NCI-H2196 treated with DMSO at 0.1 percent for 48 hours (cell line): Measurements from ENCODE around the gene SLC2A14.
"Not testable (repeated sequence)": the region's sequence is repeated elsewhere in the genome, so short reads cannot be mapped to it uniquely, and the experiment has no call there.

Experiments
- DNase-seq: peaks from one replicate; lab custom pipeline; 2025; ENCODE audit not compliant: unreplicated experiment; lab: John Stamatoyannopoulos, UW

Gene SLC2A14

GRCh38 chr12:7870335-7870734, 2.4 kb downstream of the SLC2A14 start:
- no peak for DNase-seq

DNA sequence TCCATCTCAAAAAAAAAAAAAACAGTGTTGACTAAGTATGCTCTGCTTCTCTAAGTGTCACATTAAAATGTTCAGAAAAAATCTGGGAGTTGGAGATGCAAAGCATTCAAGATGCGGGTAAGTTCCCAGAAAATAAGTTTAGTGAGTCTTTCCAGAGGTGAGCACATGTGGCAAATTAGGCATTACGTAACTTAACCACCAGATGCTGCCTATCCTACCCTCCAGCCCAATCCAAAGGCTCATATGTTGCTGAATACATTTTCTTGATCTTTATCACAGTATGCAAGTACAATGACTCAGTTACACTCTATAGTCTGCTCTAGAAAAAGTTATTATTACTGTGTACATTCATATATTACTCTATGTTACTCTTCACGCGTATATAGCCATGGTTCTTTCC, 3.6 kb downstream of the SLC2A14 start:
- DNase-seq: no peak

DNA sequence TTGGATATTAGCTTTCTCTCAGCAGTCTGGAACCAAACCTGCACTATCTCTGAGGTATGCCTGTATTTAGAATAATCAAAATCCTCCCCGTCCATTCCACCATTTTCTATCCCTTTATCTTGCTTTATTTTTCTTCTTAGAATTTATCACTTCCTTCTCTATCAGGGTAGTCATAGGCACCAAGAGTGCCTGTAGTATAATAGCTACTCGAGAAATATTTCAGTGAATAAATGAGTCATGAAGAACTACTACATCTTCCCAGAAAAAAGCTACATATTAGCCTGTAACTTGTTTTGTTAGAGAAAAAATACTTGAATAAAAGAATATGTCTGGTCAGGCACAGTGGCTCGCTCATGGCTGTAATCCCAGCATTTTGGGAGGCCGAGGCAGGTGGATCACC, 4.3 kb downstream of the SLC2A14 start:
- DNase-seq: no peak

- DNase-seq: no peak
Observed at GRCh38 chr12:7864601-7865150, 8.0 kb downstream of the SLC2A14 start.

DNA sequence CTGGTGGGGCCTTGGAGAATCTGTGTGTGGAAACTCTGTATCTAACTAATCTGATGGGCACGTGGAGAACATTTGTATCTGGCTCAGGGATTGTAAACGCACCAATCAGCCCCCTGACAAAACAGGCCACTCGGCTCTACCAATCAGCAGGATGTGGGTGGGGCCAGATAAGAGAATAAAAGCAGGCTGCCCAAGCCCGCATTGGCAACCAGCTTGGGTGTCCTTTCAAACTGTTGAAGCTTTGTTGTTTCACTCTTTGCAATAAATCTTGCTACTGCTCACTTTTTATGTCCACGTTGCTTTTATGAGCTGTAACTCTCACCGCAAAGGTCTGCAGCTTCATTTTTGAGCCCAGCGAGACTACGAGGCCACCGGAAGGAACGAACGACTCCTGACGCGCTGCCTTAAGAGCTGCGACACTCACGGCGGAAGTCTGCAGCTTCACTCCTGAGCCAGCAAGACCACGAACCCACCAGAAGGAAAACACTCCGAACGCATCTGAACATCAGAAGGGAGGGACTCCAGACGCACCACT, 9.8 kb downstream of the SLC2A14 start:
- DNase-seq: not testable (repeated sequence)

GRCh38 chr12:7862301-7862700, 10.4 kb downstream of the SLC2A14 start:
- not testable (repeated sequence) for DNase-seq

- no peak for DNase-seq
Observed at GRCh38 chr12:7859552-7859951, 13.2 kb downstream of the SLC2A14 start.

DNA sequence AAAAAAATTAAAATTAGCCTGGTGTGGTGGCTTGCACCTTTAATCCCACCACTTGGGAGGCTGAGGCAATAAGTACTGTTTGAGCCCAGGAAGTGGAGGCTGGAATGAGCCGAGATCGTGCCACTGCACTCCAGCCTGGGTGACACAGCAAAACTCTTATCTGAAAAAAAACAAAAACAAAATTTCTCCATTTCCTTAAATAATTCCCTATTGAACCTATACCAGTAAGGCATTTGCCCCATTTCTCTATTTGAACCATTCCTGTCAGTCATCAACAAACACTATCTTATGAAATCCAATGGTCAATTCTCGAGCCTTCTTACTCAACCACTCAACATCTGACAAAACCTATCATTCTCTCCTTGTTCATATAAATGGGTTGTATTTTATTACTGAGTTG, 14.7 kb downstream of the SLC2A14 start:
- DNase-seq: no peak

DNA sequence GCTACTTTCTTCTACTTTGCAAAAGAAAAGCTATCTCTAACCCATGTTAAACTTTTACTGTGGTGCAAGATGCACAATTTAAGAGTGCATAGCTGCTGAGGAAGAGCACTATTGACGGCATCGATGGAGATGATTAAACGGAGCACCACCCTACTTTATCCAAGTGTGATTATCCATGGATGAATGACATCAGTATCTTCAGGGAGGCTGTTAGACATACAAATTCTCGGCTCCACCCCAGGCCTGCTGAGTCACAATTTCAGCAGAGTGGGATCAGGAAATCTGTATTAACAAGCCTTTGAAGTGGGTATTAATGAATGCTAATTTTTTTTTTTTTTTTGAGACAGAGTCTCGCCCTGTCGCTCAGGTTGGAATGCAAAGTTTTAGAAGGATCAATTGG, 16.2 kb downstream of the SLC2A14 start:
- no peak for DNase-seq

- DNase-seq: no peak
Observed at GRCh38 chr12:7853557-7853956, 19.2 kb downstream of the SLC2A14 start.

- DNase-seq: not testable (repeated sequence)
Observed at GRCh38 chr12:7851622-7852081, 21.1 kb downstream of the SLC2A14 start.

DNA sequence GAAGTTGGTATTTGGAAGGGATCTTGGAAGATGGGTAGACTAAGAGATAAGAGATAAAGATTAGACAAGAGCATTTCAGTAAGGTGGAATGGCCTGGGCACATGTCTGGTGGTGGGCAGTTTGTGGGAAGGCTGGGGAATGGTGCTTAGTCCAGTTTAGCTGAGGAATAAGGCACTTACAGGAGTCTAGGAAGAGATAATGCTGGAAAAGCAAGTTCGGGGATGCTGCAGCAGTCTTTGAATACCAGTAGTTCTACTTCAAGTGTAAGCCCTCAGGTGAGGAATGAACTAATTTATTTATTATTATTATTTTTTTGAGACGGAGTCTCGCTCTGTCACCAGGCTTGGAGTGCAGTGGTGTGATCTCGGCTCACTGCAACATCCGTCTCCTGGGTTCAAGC, 22.6 kb downstream of the SLC2A14 start:
- not testable (repeated sequence) for DNase-seq

- DNase-seq: not testable (repeated sequence)
Observed at GRCh38 chr12:7848098-7848422, 24.7 kb downstream of the SLC2A14 start.

- not testable (repeated sequence) for DNase-seq
Observed at GRCh38 chr12:7847226-7848097, 25.3 kb downstream of the SLC2A14 start.

- no peak for DNase-seq
Observed at GRCh38 chr12:7844116-7844515, 28.6 kb downstream of the SLC2A14 start.

DNA sequence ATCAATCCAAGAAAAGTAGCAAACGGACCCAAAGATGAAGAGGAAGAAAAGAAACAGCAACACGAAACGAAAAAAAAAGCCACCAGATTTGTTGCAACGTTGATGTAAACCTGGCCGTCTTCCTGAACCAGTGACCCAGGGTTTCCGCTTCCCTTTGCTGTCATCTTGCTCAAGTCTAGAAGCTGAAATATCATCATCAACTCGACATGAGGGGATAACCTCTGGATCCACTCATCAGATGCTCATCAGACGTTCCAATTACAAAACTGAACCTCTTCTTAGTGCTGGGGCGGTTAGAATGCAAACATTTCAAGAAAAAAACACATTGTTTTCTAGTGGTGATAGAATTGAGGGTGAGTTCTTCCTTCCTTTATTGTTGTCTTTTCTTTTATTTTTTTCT, 29.1 kb downstream of the SLC2A14 start:
- DNase-seq: not testable (repeated sequence)

GRCh38 chr12:7843149-7843548, 29.6 kb downstream of the SLC2A14 start:
- DNase-seq: not testable (repeated sequence)

DNA sequence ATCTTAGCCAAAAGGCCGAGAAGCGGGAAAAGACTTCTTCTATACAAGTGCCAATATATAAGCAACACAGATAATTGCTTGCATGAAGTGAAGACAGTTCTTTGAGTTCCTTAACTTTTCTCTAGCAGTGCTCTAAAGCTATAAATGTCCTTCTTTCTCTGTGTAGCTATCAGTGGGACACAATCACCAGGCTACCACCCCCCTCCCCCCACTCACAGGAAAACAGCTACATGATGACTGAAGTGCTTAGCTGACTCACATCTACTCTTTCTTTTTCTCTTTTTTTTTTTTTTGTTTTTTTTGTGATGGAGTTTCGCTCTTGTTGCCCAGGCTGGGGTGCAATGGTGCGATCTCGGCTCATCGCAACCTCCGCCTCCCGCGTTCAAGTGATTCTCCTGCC, 30.3 kb downstream of the SLC2A14 start:
- DNase-seq: not testable (repeated sequence)

DNA sequence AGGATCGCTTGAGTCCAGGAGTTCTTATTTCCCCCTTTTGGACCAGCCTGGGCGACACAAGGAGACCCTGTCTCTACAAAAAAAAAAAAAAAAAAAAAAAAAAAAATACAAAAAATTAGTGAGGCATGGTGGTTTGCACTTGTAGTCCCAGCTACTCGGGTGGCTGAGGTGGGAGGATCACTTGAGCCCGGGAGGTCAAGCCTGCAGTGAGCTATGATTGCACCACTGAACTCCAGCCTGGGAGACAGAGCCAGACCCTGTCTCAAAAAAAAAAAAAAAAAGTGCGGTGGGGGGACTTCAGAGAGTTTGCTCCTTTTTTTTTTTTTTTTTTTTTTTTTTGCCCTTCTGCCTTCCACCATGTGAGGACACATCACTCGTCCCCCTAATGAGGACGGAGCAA, 32.9 kb downstream of the SLC2A14 start:
- not testable (repeated sequence) for DNase-seq

- DNase-seq: not testable (repeated sequence)
Observed at GRCh38 chr12:7839226-7839625, 33.5 kb downstream of the SLC2A14 start.

GRCh38 chr12:7837366-7837765, 35.3 kb downstream of the SLC2A14 start:
- no peak for DNase-seq

GRCh38 chr12:7835766-7836165, 36.9 kb downstream of the SLC2A14 start:
- DNase-seq: no peak
